ENCODE data around the gene GRIK4.

The GRIK4 gene

GRCh38 chr11:120657306-120658070, 145.9 kb downstream of the GRIK4 start:
- no peak for TF ChIP-seq CTCF (conservative IDR thresholded peaks at IDR 0.05; ENCODE audit: low read depth, low read length)
- H3K4me3 ChIP-seq (ENCODE audit: low read length): no peak overlapping the region
- DNase-seq (ENCODE audit: low read depth): no peak

- TF ChIP-seq CTCF (conservative IDR thresholded peaks at IDR 0.05; ENCODE audit: low read depth, low read length): no peak
- DNase-seq (ENCODE audit: low read depth): no peak
Measured at GRCh38 chr11:120658071-120658423, 146.5 kb downstream of the GRIK4 start.

GRCh38 chr11:120659076-120659475, 147.5 kb downstream of the GRIK4 start:
- no peak for TF ChIP-seq CTCF (conservative IDR thresholded peaks at IDR 0.05; ENCODE audit: low read depth, low read length)
- no peak for DNase-seq (ENCODE audit: low read depth)
- H3K4me3 ChIP-seq (ENCODE audit: low read length): no peak overlapping the region

More at GRCh38 chr11:120658071-120658423, 146.5 kb downstream of the GRIK4 start:
- H3K4me3 ChIP-seq (ENCODE audit: low read length): no peak overlapping the region

GRCh38 chr11:120660024-120660565, 148.5 kb downstream of the GRIK4 start:
- peak; percentile 52 for TF ChIP-seq CTCF (conservative IDR thresholded peaks at IDR 0.05; ENCODE audit: low read depth, low read length)
- H3K4me3 ChIP-seq (ENCODE audit: low read length): no peak overlapping the region
- no peak for DNase-seq (ENCODE audit: low read depth)

GRCh38 chr11:120662071-120662676, 150.6 kb downstream of the GRIK4 start:
- DNase-seq (ENCODE audit: low read depth): no peak
- H3K4me3 ChIP-seq (ENCODE audit: low read length): no peak overlapping the region
- TF ChIP-seq CTCF (conservative IDR thresholded peaks at IDR 0.05; ENCODE audit: low read depth, low read length): no peak

- no peak for TF ChIP-seq CTCF (conservative IDR thresholded peaks at IDR 0.05; ENCODE audit: low read depth, low read length)
- H3K4me3 ChIP-seq (ENCODE audit: low read length): no peak overlapping the region
- no peak for DNase-seq (ENCODE audit: low read depth)
Measured at GRCh38 chr11:120663142-120663541, 151.6 kb downstream of the GRIK4 start.

All from retinal pigment epithelial cell (primary cell).